ENCODE data around the gene RAI1.
"Not testable (repeated sequence)": the region's sequence is repeated elsewhere in the genome, so short reads cannot be mapped to it uniquely, and the experiment has no call there.

RAI1 gene, protein sequence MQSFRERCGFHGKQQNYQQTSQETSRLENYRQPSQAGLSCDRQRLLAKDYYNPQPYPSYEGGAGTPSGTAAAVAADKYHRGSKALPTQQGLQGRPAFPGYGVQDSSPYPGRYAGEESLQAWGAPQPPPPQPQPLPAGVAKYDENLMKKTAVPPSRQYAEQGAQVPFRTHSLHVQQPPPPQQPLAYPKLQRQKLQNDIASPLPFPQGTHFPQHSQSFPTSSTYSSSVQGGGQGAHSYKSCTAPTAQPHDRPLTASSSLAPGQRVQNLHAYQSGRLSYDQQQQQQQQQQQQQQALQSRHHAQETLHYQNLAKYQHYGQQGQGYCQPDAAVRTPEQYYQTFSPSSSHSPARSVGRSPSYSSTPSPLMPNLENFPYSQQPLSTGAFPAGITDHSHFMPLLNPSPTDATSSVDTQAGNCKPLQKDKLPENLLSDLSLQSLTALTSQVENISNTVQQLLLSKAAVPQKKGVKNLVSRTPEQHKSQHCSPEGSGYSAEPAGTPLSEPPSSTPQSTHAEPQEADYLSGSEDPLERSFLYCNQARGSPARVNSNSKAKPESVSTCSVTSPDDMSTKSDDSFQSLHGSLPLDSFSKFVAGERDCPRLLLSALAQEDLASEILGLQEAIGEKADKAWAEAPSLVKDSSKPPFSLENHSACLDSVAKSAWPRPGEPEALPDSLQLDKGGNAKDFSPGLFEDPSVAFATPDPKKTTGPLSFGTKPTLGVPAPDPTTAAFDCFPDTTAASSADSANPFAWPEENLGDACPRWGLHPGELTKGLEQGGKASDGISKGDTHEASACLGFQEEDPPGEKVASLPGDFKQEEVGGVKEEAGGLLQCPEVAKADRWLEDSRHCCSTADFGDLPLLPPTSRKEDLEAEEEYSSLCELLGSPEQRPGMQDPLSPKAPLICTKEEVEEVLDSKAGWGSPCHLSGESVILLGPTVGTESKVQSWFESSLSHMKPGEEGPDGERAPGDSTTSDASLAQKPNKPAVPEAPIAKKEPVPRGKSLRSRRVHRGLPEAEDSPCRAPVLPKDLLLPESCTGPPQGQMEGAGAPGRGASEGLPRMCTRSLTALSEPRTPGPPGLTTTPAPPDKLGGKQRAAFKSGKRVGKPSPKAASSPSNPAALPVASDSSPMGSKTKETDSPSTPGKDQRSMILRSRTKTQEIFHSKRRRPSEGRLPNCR (N-terminal part only)

DNA sequence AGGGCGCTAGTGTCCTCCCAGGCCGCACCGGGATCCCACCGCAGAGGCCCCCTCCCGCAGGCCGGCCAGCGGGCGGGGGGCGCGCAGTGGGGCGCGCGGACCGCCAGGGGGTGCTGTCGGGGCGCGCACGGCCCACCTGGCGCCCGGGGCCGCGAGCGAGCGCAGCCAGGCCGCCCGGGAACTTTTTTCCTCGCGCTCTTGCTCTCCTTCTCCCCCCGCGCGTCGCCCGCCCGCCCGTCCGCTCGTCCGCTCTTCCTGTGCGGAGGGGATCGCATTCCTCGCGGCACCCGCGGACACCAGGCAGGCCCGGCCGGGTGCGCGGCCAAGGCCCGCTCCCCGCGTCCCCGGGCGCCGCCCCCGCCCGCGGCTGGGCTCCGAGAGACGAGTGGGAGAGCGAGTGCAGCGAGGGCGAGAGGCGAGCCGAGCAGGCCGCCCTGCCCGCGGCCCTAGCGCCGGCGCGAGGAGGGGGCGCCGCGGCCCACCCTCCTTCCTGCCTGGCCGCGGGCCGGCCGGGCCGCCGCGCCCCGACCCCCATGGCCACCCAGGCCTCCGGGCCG is at the start of gene RAI1:
RAI1 (plus strand) TSS at position 272 of the 557 bp plus-strand sequence. CDS start 111,491 bp downstream, outside the sequence.
- in situ Hi-C loops (cut with HindIII; ENCODE audit: low pct_ligation_motif_present, low sequenced_read_pairs) = no loop called here
- TF ChIP-seq, protein P1, sequence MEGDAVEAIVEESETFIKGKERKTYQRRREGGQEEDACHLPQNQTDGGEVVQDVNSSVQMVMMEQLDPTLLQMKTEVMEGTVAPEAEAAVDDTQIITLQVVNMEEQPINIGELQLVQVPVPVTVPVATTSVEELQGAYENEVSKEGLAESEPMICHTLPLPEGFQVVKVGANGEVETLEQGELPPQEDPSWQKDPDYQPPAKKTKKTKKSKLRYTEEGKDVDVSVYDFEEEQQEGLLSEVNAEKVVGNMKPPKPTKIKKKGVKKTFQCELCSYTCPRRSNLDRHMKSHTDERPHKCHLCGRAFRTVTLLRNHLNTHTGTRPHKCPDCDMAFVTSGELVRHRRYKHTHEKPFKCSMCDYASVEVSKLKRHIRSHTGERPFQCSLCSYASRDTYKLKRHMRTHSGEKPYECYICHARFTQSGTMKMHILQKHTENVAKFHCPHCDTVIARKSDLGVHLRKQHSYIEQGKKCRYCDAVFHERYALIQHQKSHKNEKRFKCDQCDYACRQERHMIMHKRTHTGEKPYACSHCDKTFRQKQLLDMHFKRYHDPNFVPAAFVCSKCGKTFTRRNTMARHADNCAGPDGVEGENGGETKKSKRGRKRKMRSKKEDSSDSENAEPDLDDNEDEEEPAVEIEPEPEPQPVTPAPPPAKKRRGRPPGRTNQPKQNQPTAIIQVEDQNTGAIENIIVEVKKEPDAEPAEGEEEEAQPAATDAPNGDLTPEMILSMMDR (IDR thresholded peaks at IDR 0.05; ENCODE audit: low read depth, low read length, missing control alignments) = peak; percentile 19
- no peak for DNase-seq
- H3K27ac ChIP-seq = peak within 1 kb of the TSS; percentile 90
- H3K27me3 ChIP-seq (replicated peaks) = no peaks in the 10 kb centered on the region
- H3K4me3 ChIP-seq (ENCODE audit: low read depth, low read length) = peak within 1 kb of the TSS; percentile 82
- H3K36me3 ChIP-seq (replicated peaks) = no peaks in the 10 kb centered on the region

DNA sequence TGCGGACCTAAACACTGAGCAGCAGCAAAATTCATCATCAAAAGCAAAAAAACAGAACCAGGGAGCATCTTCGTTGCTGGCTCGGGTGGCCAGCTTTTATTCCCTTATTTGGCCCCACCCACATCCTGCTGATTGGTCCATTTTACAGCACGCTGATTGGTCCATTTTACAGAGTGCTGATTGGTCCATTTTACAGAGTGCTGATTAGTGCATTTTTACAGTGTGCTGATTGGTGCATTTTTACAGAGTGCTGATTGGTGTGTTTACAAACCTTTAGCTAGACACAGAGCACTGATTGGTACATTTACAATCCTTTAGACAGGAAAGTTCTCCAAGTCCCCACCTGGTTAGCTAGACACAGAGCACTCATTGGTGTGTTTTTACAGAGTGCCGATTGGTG is 48.6 kb upstream of the RAI1 start:
- DNase-seq; in situ Hi-C loops (cut with HindIII; ENCODE audit: low pct_ligation_motif_present, low sequenced_read_pairs); H3K27ac ChIP-seq; H3K36me3 ChIP-seq (replicated peaks); H3K4me3 ChIP-seq (ENCODE audit: low read depth, low read length); H3K27me3 ChIP-seq (replicated peaks): not testable (repeated sequence)

DNA sequence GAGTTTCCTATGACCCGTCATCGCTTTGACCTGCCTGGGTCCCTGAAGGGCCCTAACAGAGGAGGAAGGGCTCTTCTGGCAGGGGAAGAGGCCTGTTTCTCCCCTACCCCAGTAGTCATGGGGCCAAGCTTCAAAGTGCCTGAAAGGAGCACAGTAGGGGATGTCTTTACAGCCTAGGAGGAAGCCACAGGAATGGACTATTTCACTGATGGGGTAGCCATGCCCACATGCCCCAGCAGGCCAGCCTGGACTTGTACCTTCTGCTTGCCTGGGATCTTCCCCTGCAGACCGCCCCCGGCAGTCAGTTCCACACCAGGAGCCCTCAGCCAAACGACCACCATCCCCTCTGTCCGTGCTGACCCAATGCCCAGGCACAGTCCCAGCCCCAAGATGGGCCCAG is 47.9 kb upstream of the RAI1 start:
- in situ Hi-C loops (cut with HindIII; ENCODE audit: low pct_ligation_motif_present, low sequenced_read_pairs) = no loop called here
- H3K4me3 ChIP-seq (ENCODE audit: low read depth, low read length) = no peak overlapping the region
- DNase-seq = no peak
- no peak overlapping the region for H3K27ac ChIP-seq
- no peaks in the 10 kb centered on the region for H3K27me3 ChIP-seq (replicated peaks)
- H3K36me3 ChIP-seq (replicated peaks) = no peaks in the 10 kb centered on the region
- TF ChIP-seq, protein P1 (IDR thresholded peaks at IDR 0.05; ENCODE audit: low read depth, low read length, missing control alignments) = no peak

DNA sequence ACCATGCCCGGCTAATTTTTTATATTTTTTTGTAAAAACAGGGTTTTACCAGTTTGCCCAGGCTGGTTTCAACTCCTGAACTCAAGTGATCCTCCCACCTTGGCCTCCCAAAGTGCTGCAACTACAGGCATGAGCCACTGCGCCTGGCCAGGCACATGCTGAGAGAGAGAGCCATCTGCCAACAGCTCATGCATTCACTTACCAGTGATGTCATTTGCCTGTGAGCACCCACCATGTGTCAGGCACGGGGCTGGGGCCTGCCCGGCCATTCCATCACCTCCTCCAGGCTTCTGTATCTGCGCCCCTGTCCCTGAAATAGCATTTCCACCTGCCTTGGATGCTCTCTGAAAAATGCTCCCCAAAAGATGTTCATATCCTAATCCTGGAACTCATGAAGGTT is 46.1 kb upstream of the RAI1 start:
- no peak for DNase-seq
- Histone ChIP-seq H3K36me3 (replicated peaks) (no peaks in the 10 kb centered on the region), H3K4me3 (ENCODE audit: low read depth, low read length) (no peak overlapping the region), H3K27me3 (replicated peaks) (no peaks in the 10 kb centered on the region), H3K27ac (no peak overlapping the region)
- in situ Hi-C loops (cut with HindIII; ENCODE audit: low pct_ligation_motif_present, low sequenced_read_pairs) = no loop called here
- TF ChIP-seq, protein P1 (IDR thresholded peaks at IDR 0.05; ENCODE audit: low read depth, low read length, missing control alignments) = no peak

DNA sequence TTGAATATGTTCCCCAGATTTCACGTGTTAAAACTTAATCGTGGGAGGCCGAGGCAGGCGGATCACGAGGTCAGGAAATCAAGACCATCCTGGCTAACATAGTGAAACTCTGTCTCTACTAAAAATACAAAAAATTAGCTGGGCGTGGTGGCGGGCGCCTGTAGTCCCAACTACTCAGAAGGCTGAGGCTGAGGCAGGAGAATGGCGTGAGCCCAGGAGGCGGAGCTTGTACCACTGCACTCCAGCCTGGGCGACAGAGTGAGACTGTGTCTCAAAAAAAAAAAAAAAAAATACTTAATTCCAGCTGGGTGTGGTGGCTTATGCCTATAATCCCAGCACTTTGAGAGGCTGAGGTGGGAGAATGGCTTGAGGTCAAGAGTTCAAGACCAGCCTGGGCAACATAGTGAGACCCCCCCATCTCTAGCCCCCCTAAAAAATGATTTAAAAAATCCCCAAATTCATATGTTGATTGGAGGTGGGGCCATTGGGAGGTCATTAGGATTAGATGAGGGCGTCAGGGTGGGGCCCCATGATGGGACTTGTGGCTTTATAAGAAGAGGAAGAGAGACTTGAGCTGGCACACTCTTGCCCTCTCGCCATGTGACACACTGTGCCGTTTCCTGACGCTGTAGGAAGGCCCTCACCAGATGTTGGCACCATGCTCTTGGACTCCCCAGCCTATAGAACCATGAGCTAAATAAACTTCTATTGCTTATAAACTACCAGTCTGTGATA is 45.6 kb upstream of the RAI1 start:
- H3K27me3 ChIP-seq (replicated peaks); H3K4me3 ChIP-seq (ENCODE audit: low read depth, low read length); DNase-seq; H3K36me3 ChIP-seq (replicated peaks); H3K27ac ChIP-seq; in situ Hi-C loops (cut with HindIII; ENCODE audit: low pct_ligation_motif_present, low sequenced_read_pairs): not testable (repeated sequence)

DNA sequence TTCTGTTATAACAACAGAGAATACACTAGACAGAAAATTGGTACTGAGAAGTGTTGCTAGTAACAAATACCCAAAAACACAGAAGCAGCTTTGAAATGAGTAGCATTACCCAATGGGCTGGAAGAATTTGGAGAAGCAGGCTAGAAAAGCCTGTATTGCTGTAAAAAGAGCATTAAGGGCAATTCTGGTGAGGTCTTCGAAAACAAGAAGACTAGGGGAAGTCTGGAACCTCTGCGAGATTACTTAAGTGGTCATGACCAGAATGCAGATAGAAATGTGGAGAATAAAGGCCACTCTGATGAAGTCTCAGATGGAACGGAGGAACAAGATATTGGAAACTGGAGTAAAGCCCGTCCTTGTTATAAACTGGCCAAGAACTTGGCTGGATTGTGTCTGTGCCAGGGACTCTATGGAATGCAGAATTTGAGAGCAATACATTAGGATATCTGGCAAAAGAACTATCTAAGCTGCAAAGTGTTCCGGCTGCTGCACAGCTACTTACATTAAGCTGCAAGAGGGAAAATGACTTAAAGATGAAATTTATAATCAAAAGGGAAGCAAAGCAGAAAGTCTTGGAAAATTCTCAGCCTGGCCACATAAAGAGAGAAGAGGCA is 44.9 kb upstream of the RAI1 start:
- TF ChIP-seq, protein P1 (IDR thresholded peaks at IDR 0.05; ENCODE audit: low read depth, low read length, missing control alignments) = no peak
- Histone ChIP-seq H3K36me3 (replicated peaks) (no peaks in the 10 kb centered on the region), H3K27me3 (replicated peaks) (no peaks in the 10 kb centered on the region), H3K4me3 (ENCODE audit: low read depth, low read length) (no peak overlapping the region), H3K27ac (no peak overlapping the region)
- in situ Hi-C loops (cut with HindIII; ENCODE audit: low pct_ligation_motif_present, low sequenced_read_pairs) = no loop called here
- no peak for DNase-seq
